Measurements from ENCODE around the gene EIF3J. TPM values are rescaled to one million over a fixed set of nuclear protein-coding genes. Genes with fewer than 3 reads are reported as not detected.

Gene EIF3J
- total RNA-seq, 1 donor from 2014 or later, result 47.9 TPM

- DNase-seq (ENCODE audit: extremely low spot score in 2 of 2), result no peak
- peaks cover 0 to 63% of the 10 kb centered on the region in 2 donors for H3K36me3 ChIP-seq
- no peaks in the 10 kb centered on the region for H3K9me3 ChIP-seq
- H3K27me3 ChIP-seq, result no peaks in the 10 kb centered on the region
- H3K4me3 ChIP-seq, result no peak overlapping the region
- no peaks in the 10 kb centered on the region for H3K4me1 ChIP-seq
- TF ChIP-seq CTCF (IDR thresholded peaks at IDR 0.05), result no peak
- no peak for TF ChIP-seq POLR2A (IDR thresholded peaks at IDR 0.05)
- TF ChIP-seq POLR2AphosphoS5 (IDR thresholded peaks at IDR 0.05; ENCODE audit: insufficient read depth in 1 of 2, low read depth in 1 of 2), result no peak
- H3K27ac ChIP-seq, result no peak overlapping the region
- intact Hi-C loops (cut with DNase I), result no loop called here
Observed at GRCh38 chr15:44596511-44597010, 59.6 kb downstream of the EIF3J start.

GRCh38 chr15:44598066-44598465 lies 61.1 kb downstream of the EIF3J start:
- H3K9me3 ChIP-seq, result no peaks in the 10 kb centered on the region
- H3K36me3 ChIP-seq, result peaks cover 0 to 54% of the 10 kb centered on the region in 2 donors
- no peak overlapping the region for H3K4me3 ChIP-seq
- TF ChIP-seq POLR2AphosphoS5 (IDR thresholded peaks at IDR 0.05; ENCODE audit: insufficient read depth in 1 of 2, low read depth in 1 of 2), result no peak
- H3K27ac ChIP-seq, result no peak overlapping the region
- DNase-seq (ENCODE audit: extremely low spot score in 2 of 2), result no peak
- H3K4me1 ChIP-seq, result no peaks in the 10 kb centered on the region
- intact Hi-C loops (cut with DNase I), result no loop called here
- H3K27me3 ChIP-seq, result no peaks in the 10 kb centered on the region

GRCh38 chr15:44598892-44599291 lies 61.9 kb downstream of the EIF3J start:
- no peaks in the 10 kb centered on the region for H3K27me3 ChIP-seq
- H3K4me1 ChIP-seq, result no peaks in the 10 kb centered on the region
- TF ChIP-seq POLR2A (IDR thresholded peaks at IDR 0.05) (no peak), POLR2AphosphoS5 (IDR thresholded peaks at IDR 0.05; ENCODE audit: insufficient read depth in 1 of 2, low read depth in 1 of 2) (no peak), CTCF (IDR thresholded peaks at IDR 0.05) (no peak)
- no peak for DNase-seq (ENCODE audit: extremely low spot score in 2 of 2)
- H3K4me3 ChIP-seq, result no peak overlapping the region
- no peak overlapping the region for H3K27ac ChIP-seq
- no peaks in the 10 kb centered on the region for H3K9me3 ChIP-seq
- peaks cover 0 to 60% of the 10 kb centered on the region in 2 donors for H3K36me3 ChIP-seq
- intact Hi-C loops (cut with DNase I), result no loop called here

GRCh38 chr15:44603126-44603525 lies 66.2 kb downstream of the EIF3J start:
- peaks cover 0 to 53% of the 10 kb centered on the region in 2 donors for H3K36me3 ChIP-seq

GRCh38 chr15:44606740-44607139 lies 69.8 kb downstream of the EIF3J start:
- no peaks in the 10 kb centered on the region for H3K27me3 ChIP-seq
- no peak overlapping the region for H3K27ac ChIP-seq
- no peak overlapping the region for H3K4me3 ChIP-seq
- intact Hi-C loops (cut with DNase I), result no loop called here
- DNase-seq (ENCODE audit: extremely low spot score in 2 of 2), result no peak
- H3K9me3 ChIP-seq, result no peaks in the 10 kb centered on the region
- no peaks in the 10 kb centered on the region for H3K4me1 ChIP-seq
- peaks cover 0 to 60% of the 10 kb centered on the region in 2 donors for H3K36me3 ChIP-seq
- TF ChIP-seq POLR2A (IDR thresholded peaks at IDR 0.05) (no peak), CTCF (IDR thresholded peaks at IDR 0.05) (no peak), POLR2AphosphoS5 (IDR thresholded peaks at IDR 0.05; ENCODE audit: insufficient read depth in 1 of 2, low read depth in 1 of 2) (no peak)

More at GRCh38 chr15:44603126-44603525, 66.2 kb downstream of the EIF3J start:
- Histone ChIP-seq H3K27me3 (no peaks in the 10 kb centered on the region), H3K4me3 (no peak overlapping the region), H3K9me3 (no peaks in the 10 kb centered on the region), H3K4me1 (no peaks in the 10 kb centered on the region), H3K27ac (no peak overlapping the region)
- TF ChIP-seq POLR2AphosphoS5 (IDR thresholded peaks at IDR 0.05; ENCODE audit: insufficient read depth in 1 of 2, low read depth in 1 of 2) (no peak), CTCF (IDR thresholded peaks at IDR 0.05) (no peak), POLR2A (IDR thresholded peaks at IDR 0.05) (no peak)
- intact Hi-C loops (cut with DNase I), result no loop called here
- DNase-seq (ENCODE audit: extremely low spot score in 2 of 2), result no peak

Other genes with a start within 250 kb of the EIF3J start
- 69.2 TPM for gene GOLM2, start 248.4 kb upstream of the EIF3J start, total RNA-seq
- 37.1 TPM for gene CTDSPL2, start 109.5 kb upstream of the EIF3J start, total RNA-seq
- 98.2 TPM for gene SPG11, start 126.5 kb downstream of the EIF3J start, total RNA-seq
- gene PATL2, start 174.2 kb downstream of the EIF3J start, total RNA-seq, result not detected
- 2,630 TPM for gene B2M, start 174.4 kb downstream of the EIF3J start, total RNA-seq
- gene TRIM69, start 199.4 kb downstream of the EIF3J start, total RNA-seq, result 11.3 TPM